ENCODE measurements around the gene COA4. TPM values are rescaled to one million over a fixed set of nuclear protein-coding genes. Genes with fewer than 3 reads are reported as not detected.
A peak's percentile ranks its signal among the peaks of the same experiment; 100 is the strongest.
"Not testable (repeated sequence)": the region's sequence is repeated elsewhere in the genome, so short reads cannot be mapped to it uniquely, and the experiment has no call there.

COA4 gene
- polyA plus RNA-seq (ENCODE audit: insufficient read length in 4 of 4) = 10 to 100 TPM; 66.1 to 77.4 (median 76.8) TPM

GRCh38 chr11:73876424-73877310 is at the start of gene COA4, which contains the start of gene PAAF1:
TSS of gene COA4 (minus strand) at chr11:73876846. CDS start at chr11:73873378, 3,468 bp downstream.
TSS of gene PAAF1 (plus strand) at chr11:73876999. CDS start at chr11:73877022, 23 bp downstream.
- DNase-seq (ENCODE audit: low read depth in 4 of 4, low spot score in 2 of 4) = peak; percentile 94 to 98 (median 94)

GRCh38 chr11:73921180-73921579 is 44.5 kb upstream of the COA4 start:
- no peak for DNase-seq (ENCODE audit: low read depth in 4 of 4, low spot score in 2 of 4)

GRCh38 chr11:73916435-73916834 is 39.8 kb upstream of the COA4 start:
- no peak for DNase-seq (ENCODE audit: low read depth in 4 of 4, low spot score in 2 of 4)

- no peak for DNase-seq (ENCODE audit: low read depth in 4 of 4, low spot score in 2 of 4)
Observed at GRCh38 chr11:73914284-73914683, 37.6 kb upstream of the COA4 start.

- DNase-seq (ENCODE audit: low read depth in 4 of 4, low spot score in 2 of 4) = no peak
Observed at GRCh38 chr11:73913472-73913871, 36.8 kb upstream of the COA4 start.

- no peak for DNase-seq (ENCODE audit: low read depth in 4 of 4, low spot score in 2 of 4)
Observed at GRCh38 chr11:73912026-73912425, 35.4 kb upstream of the COA4 start.

GRCh38 chr11:73907191-73907590 is 30.5 kb upstream of the COA4 start:
- no peak for DNase-seq (ENCODE audit: low read depth in 4 of 4, low spot score in 2 of 4)

- no peak for DNase-seq (ENCODE audit: low read depth in 4 of 4, low spot score in 2 of 4)
Observed at GRCh38 chr11:73902303-73902702, 25.7 kb upstream of the COA4 start.

GRCh38 chr11:73894725-73895335 is 18.2 kb upstream of the COA4 start:
- DNase-seq (ENCODE audit: low read depth in 4 of 4, low spot score in 2 of 4) = no peak

- DNase-seq (ENCODE audit: low read depth in 4 of 4, low spot score in 2 of 4) = no peak
Observed at GRCh38 chr11:73893041-73893440, 16.4 kb upstream of the COA4 start.

- no peak for DNase-seq (ENCODE audit: low read depth in 4 of 4, low spot score in 2 of 4)
Observed at GRCh38 chr11:73889536-73889935, 12.9 kb upstream of the COA4 start.

GRCh38 chr11:73889019-73889418 is 12.4 kb upstream of the COA4 start:
- no peak for DNase-seq (ENCODE audit: low read depth in 4 of 4, low spot score in 2 of 4)

GRCh38 chr11:73888244-73888643 is 11.6 kb upstream of the COA4 start:
- no peak for DNase-seq (ENCODE audit: low read depth in 4 of 4, low spot score in 2 of 4)

- DNase-seq (ENCODE audit: low read depth in 4 of 4, low spot score in 2 of 4) = no peak
Observed at GRCh38 chr11:73883856-73884255, 7.2 kb upstream of the COA4 start.

GRCh38 chr11:73880449-73880848 is 3.8 kb upstream of the COA4 start:
- DNase-seq (ENCODE audit: low read depth in 4 of 4, low spot score in 2 of 4) = not testable (repeated sequence)

GRCh38 chr11:73878771-73879170 is 2.1 kb upstream of the COA4 start:
- no peak for DNase-seq (ENCODE audit: low read depth in 4 of 4, low spot score in 2 of 4)

- DNase-seq (ENCODE audit: low read depth in 4 of 4, low spot score in 2 of 4) = no peak
Observed at GRCh38 chr11:73875840-73876239, 806 bp downstream of the COA4 start.

- DNase-seq (ENCODE audit: low read depth in 4 of 4, low spot score in 2 of 4) = no peak
Observed at GRCh38 chr11:73875380-73875779, 1.3 kb downstream of the COA4 start.

GRCh38 chr11:73872749-73873357 is 3.8 kb downstream of the COA4 start:
- no peak for DNase-seq (ENCODE audit: low read depth in 4 of 4, low spot score in 2 of 4)

GRCh38 chr11:73870261-73870660 is 6.4 kb downstream of the COA4 start:
- DNase-seq (ENCODE audit: low read depth in 4 of 4, low spot score in 2 of 4) = no peak

- no peak for DNase-seq (ENCODE audit: low read depth in 4 of 4, low spot score in 2 of 4)
Observed at GRCh38 chr11:73869332-73869949, 7.2 kb downstream of the COA4 start.

All from left renal cortex interstitium (tissue), 4 donors.